Natural killer cell (primary cell): Measurements from ENCODE around the gene AP2A2. TPM values are rescaled to one million over a fixed set of nuclear protein-coding genes. Genes with fewer than 3 reads are reported as not detected.

Source experiments
- ATAC-seq, 3 donors: fragments of 150-1000 bp in 2 of 3; fragments of 200-7000 bp in 1 of 3; cut with Tn5 transposase; 1 replicate in 1 of 3; 2 replicates in 2 of 3; pipeline ENCODE4 v1.10.0; 2021; ENCODE audit warnings: mild to moderate bottlenecking in 2 of 3, moderate library complexity in 2 of 3
- DNase-seq, 2 donors: peaks; one replicate each; pipeline versions ENCODE4 v3.0.0 to v3.0.0-alpha.2; 2013 to 2021; ENCODE audit warnings: mixed read lengths in 1 of 2
- H3K27ac ChIP-seq: one replicate; pipeline ENCODE4 v1.5.1; 2013; ENCODE audit warnings: mild to moderate bottlenecking, low read length
- H3K27me3 ChIP-seq: one replicate; pipeline ENCODE4 v1.6.1; 2013; ENCODE audit warnings: low read length; ENCODE audit not compliant: control insufficient read depth, insufficient read depth
- H3K36me3 ChIP-seq: one replicate; pipeline ENCODE4 v1.6.1; 2013; ENCODE audit warnings: low read length; ENCODE audit not compliant: control insufficient read depth, insufficient read depth
- H3K4me1 ChIP-seq: one replicate; pipeline ENCODE4 v1.6.1; 2013; ENCODE audit warnings: low read length; ENCODE audit not compliant: control insufficient read depth, insufficient read depth
- H3K4me3 ChIP-seq: one replicate; pipeline ENCODE4 v1.5.1; 2013; ENCODE audit warnings: low read length
- H3K9me3 ChIP-seq: one replicate; pipeline ENCODE4 v1.6.1; 2013; ENCODE audit warnings: low read length; ENCODE audit not compliant: control insufficient read depth, insufficient read depth
- H3K27ac Mint-ChIP-seq, 2 donors: one replicate each; pipeline ENCODE4 v1.8.0; 2022; ENCODE audit warnings: mild to moderate bottlenecking in 2 of 2, mixed read lengths in 2 of 2, moderate library complexity in 1 of 2
- H3K27me3 Mint-ChIP-seq, 2 donors: one replicate each; pipeline ENCODE4 v1.8.0; 2022; ENCODE audit warnings: low read depth in 2 of 2, mixed read lengths in 2 of 2
- H3K36me3 Mint-ChIP-seq: one replicate; pipeline ENCODE4 v1.8.0; 2022; ENCODE audit warnings: mixed read lengths
- H3K4me1 Mint-ChIP-seq, 2 donors: one replicate each; pipeline ENCODE4 v1.8.0; 2022; ENCODE audit warnings: mixed read lengths in 2 of 2
- H3K4me3 Mint-ChIP-seq: one replicate; pipeline ENCODE4 v1.8.0; 2022; ENCODE audit warnings: mild to moderate bottlenecking, moderate library complexity, mixed read lengths
- H3K9me3 Mint-ChIP-seq, 2 donors: one replicate each; pipeline ENCODE4 v1.8.0; 2022; ENCODE audit warnings: mixed read lengths in 2 of 2
- CTCF ChIP-seq: fragments of 200-600 bp; IDR thresholded peaks from one replicate; pipeline ENCODE4 v1.8.0; 2022; ENCODE audit warnings: antibody characterized with exemption
- WGBS: methylation state at CpG from one replicate; pipeline ENCODE4 v1.1.7; 2013; ENCODE audit warnings: missing lambda C conversion rate; ENCODE audit not compliant: insufficient coverage; 5-methylcytosine and 5-hydroxymethylcytosine counted together
- intact Hi-C: fragments of 100-400 bp; cut with micrococcal nuclease; formaldehyde crosslinking; loops from one replicate; pipeline ENCODE4 v1.14.2; 2022
- total RNA-seq, 4 donors: library from RNA; stranded (reverse); fragments of 120-200 nt in 1 of 4; gene quantifications; one replicate each; pipeline versions ENCODE4 v1.2.3 to v1.2.4, GENCODE V29; 2013 to 2022

The AP2A2 gene
- total RNA-seq, 3 donors from 2014 or later (not counting 1 experiment from before 2014, with no cell fraction given), result 57.2 to 120 (median 82.9) TPM

- H3K4me3 ChIP-seq, result no peak overlapping the region
- Mint-ChIP-seq H3K27ac (no peak overlapping the region), H3K36me3 (no peaks in the 10 kb centered on the region), H3K27me3 (no peaks in the 10 kb centered on the region), H3K4me1 (peaks cover 7 to 12% of the 10 kb centered on the region in 2 donors), H3K9me3 (no peaks in the 10 kb centered on the region), H3K4me3 (no peak overlapping the region)
- no peaks in the 10 kb centered on the region for H3K9me3 ChIP-seq
- DNase-seq (no peak), ATAC-seq (no peak)
- H3K36me3 ChIP-seq, result peaks cover 30% of the 10 kb centered on the region
- H3K4me1 ChIP-seq, result peaks cover 1% of the 10 kb centered on the region
- no peaks in the 10 kb centered on the region for H3K27me3 ChIP-seq
- no peak overlapping the region for H3K27ac ChIP-seq
- no peak for TF ChIP-seq CTCF
- 87% methylated on average over 17 of the region's 17 CpGs for WGBS
- intact Hi-C loops, result loop anchor here (10.0 kb wide), 1 partner anchor 67 kb away; no protein-coding TSS in a partner anchor
Observed at GRCh38 chr11:1011320-1011698, 85.6 kb downstream of the AP2A2 start.

GRCh38 chr11:1012291-1012690 is 86.6 kb downstream of the AP2A2 start:
- ATAC-seq (no peak), DNase-seq (no peak)
- Histone ChIP-seq H3K36me3 (peaks cover 30% of the 10 kb centered on the region), H3K27ac (no peak overlapping the region), H3K4me3 (no peak overlapping the region), H3K9me3 (no peaks in the 10 kb centered on the region), H3K27me3 (no peaks in the 10 kb centered on the region), H3K4me1 (peaks cover 11% of the 10 kb centered on the region)
- intact Hi-C loops, result loop anchor here (10.0 kb wide), 1 partner anchor 67 kb away; no protein-coding TSS in a partner anchor
- H3K36me3 Mint-ChIP-seq, result no peaks in the 10 kb centered on the region
- no peak overlapping the region for H3K27ac Mint-ChIP-seq
- no peak overlapping the region for H3K4me3 Mint-ChIP-seq
- no peaks in the 10 kb centered on the region for H3K27me3 Mint-ChIP-seq
- WGBS, result 96% methylated on average over 17 of the region's 17 CpGs
- no peak for TF ChIP-seq CTCF
- H3K4me1 Mint-ChIP-seq, result peaks cover 17 to 22% of the 10 kb centered on the region in 2 donors
- H3K9me3 Mint-ChIP-seq, result peaks cover 3 to 9% of the 10 kb centered on the region in 2 donors

GRCh38 chr11:1012740-1013630 is 87.3 kb downstream of the AP2A2 start:
- Histone ChIP-seq H3K36me3 (peaks cover 29% of the 10 kb centered on the region), H3K27me3 (no peaks in the 10 kb centered on the region), H3K4me3 (no peak overlapping the region), H3K9me3 (no peaks in the 10 kb centered on the region), H3K27ac (no peak overlapping the region), H3K4me1 (peaks cover 18% of the 10 kb centered on the region)
- H3K4me3 Mint-ChIP-seq, result no peak overlapping the region
- DNase-seq (no peak), ATAC-seq (no peak)
- intact Hi-C loops, result loop anchor here (10.0 kb wide), 1 partner anchor 68 kb away; no protein-coding TSS in a partner anchor
- TF ChIP-seq CTCF, result no peak
- H3K9me3 Mint-ChIP-seq, result peaks cover 3 to 14% of the 10 kb centered on the region in 2 donors
- H3K4me1 Mint-ChIP-seq, result peaks cover 24 to 29% of the 10 kb centered on the region in 2 donors
- no peak overlapping the region for H3K27ac Mint-ChIP-seq
- no peaks in the 10 kb centered on the region for H3K27me3 Mint-ChIP-seq
- 85% methylated on average over 28 of the region's 28 CpGs for WGBS
- no peaks in the 10 kb centered on the region for H3K36me3 Mint-ChIP-seq
